Measurements from ENCODE around the gene RHO.
"Not testable (repeated sequence)": the region's sequence is repeated elsewhere in the genome, so short reads cannot be mapped to it uniquely, and the experiment has no call there.

The RHO gene

GRCh38 chr3:129493206-129493605, 35.2 kb upstream of the RHO start:
- no peak for DNase-seq (ENCODE audit: low read depth)
- no peak for TF ChIP-seq CTCF (IDR thresholded peaks at IDR 0.05; ENCODE audit: control insufficient read depth, extremely low read depth, insufficient read depth)

GRCh38 chr3:129494499-129494898, 33.9 kb upstream of the RHO start:
- not testable (repeated sequence) for H3K4me3 ChIP-seq (ENCODE audit: low read depth, low read length); DNase-seq (ENCODE audit: low read depth)

More at GRCh38 chr3:129493206-129493605, 35.2 kb upstream of the RHO start:
- no peak overlapping the region for H3K4me3 ChIP-seq (ENCODE audit: low read depth, low read length)

GRCh38 chr3:129495006-129495639, 33.3 kb upstream of the RHO start:
- not testable (repeated sequence) for DNase-seq (ENCODE audit: low read depth)

GRCh38 chr3:129497876-129498275, 30.6 kb upstream of the RHO start:
- H3K4me3 ChIP-seq (ENCODE audit: low read depth, low read length) = not testable (repeated sequence)

More at GRCh38 chr3:129495006-129495639, 33.3 kb upstream of the RHO start:
- not testable (repeated sequence) for H3K4me3 ChIP-seq (ENCODE audit: low read depth, low read length)

GRCh38 chr3:129498603-129499488, 29.6 kb upstream of the RHO start:
- H3K4me3 ChIP-seq (ENCODE audit: low read depth, low read length); DNase-seq (ENCODE audit: low read depth): not testable (repeated sequence)

More at GRCh38 chr3:129497876-129498275, 30.6 kb upstream of the RHO start:
- not testable (repeated sequence) for DNase-seq (ENCODE audit: low read depth)

- not testable (repeated sequence) for DNase-seq (ENCODE audit: low read depth); H3K4me3 ChIP-seq (ENCODE audit: low read depth, low read length)
These were observed 28.7 kb upstream of the RHO start for GRCh38 chr3:129499604-129500333.

GRCh38 chr3:129500334-129500658, 28.1 kb upstream of the RHO start:
- H3K4me3 ChIP-seq (ENCODE audit: low read depth, low read length) = no peak overlapping the region
- no peak for DNase-seq (ENCODE audit: low read depth)
- no peak for TF ChIP-seq CTCF (IDR thresholded peaks at IDR 0.05; ENCODE audit: control insufficient read depth, extremely low read depth, insufficient read depth)

- no peak for DNase-seq (ENCODE audit: low read depth)
- TF ChIP-seq CTCF (IDR thresholded peaks at IDR 0.05; ENCODE audit: control insufficient read depth, extremely low read depth, insufficient read depth) = no peak
- H3K4me3 ChIP-seq (ENCODE audit: low read depth, low read length) = no peak overlapping the region
These were observed 26.8 kb upstream of the RHO start for GRCh38 chr3:129501630-129502029.

- DNase-seq (ENCODE audit: low read depth) = no peak
- no peak for TF ChIP-seq CTCF (IDR thresholded peaks at IDR 0.05; ENCODE audit: control insufficient read depth, extremely low read depth, insufficient read depth)
- H3K4me3 ChIP-seq (ENCODE audit: low read depth, low read length) = no peak overlapping the region
These were observed 25.6 kb upstream of the RHO start for GRCh38 chr3:129502641-129503408.

Measured in LNCaP clone FGC (cell line).